ENCODE data around the gene PEPD.

The PEPD gene

DNA sequence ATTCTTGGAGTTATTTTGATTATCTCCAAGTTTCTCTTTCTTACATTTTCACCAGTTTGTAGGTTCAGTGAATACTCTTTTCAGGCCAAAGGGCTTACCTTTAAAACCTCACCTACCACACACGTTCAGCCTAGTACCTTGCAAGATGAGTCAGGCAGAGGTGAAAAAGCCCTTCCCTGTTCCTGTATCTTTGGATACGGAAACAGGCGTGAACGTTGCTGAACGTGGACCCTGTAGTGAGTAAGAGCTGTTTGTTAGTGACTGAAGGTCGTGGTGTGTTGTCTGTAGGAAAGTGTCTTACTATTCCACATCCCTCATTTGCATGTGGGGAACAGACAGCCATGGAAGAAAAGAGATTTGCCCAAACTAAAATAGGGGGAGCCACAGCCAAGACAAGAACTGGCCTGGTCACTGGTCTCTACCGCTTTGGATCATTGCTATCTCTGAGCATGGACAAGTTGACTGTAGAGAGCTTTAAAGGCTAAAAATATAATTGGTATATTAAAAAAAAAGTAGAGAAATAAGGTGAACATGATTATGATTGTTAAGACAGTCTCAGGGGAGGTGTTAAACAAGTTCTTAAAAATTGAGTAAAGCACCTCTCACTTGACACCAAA is 144.5 kb downstream of the PEPD start:
- no peak for DNase-seq

DNA sequence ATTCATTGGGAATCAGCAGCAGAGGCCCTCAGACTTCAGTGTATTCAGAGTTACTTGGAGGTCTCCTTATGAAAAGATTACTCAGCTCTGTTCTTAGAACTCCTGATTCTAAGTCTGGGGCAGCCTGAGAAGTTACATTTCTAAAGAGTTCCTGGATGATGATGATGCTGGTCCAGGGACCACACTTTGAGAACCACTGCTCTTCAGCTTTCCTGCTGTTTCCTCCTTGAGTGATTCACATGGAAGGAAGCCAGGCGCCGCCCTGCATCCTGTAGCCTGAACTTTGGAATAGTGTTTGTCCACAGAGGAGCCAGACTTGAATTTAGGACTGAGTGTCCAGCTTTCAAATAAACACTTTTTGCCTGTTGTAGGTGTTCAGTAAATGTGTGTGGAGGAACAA is 145.2 kb downstream of the PEPD start:
- DNase-seq: peak; percentile 10

- DNase-seq: no peak
Measured at GRCh38 chr19:33375837-33376159, 145.8 kb downstream of the PEPD start.

- no peak for DNase-seq
Measured at GRCh38 chr19:33375156-33375836, 146.3 kb downstream of the PEPD start.

DNA sequence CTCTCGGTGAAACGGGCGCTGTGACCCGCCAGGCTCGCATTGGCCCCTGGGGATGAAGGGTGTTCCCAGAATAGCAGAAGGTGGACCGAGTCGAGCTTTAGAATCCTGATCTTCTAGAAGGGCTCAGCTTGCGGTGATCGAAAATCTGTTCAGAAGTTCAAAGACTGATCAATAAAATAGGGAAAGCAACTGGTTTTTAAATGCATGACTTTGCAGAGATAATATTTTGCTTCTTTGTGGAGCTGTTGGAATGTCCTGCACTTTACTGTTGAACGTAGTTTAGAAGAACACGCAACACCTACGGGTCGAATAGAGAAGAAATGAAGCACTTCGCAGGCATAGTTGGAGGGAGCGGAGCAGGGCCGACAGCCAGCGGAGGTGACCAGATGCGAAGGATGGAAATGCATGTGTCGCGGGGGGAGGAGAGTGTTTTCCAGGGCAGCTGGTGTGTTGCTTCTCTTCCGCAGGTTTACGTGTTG is 147.3 kb downstream of the PEPD start:
- DNase-seq: no peak

- peak; percentile 90 for DNase-seq
Measured at GRCh38 chr19:33373453-33374235, 147.9 kb downstream of the PEPD start, which contains the start of gene CEBPG. TSS of gene CEBPG (plus strand) at chr19:33373709. CDS start at chr19:33379240, 5,531 bp downstream.

DNA sequence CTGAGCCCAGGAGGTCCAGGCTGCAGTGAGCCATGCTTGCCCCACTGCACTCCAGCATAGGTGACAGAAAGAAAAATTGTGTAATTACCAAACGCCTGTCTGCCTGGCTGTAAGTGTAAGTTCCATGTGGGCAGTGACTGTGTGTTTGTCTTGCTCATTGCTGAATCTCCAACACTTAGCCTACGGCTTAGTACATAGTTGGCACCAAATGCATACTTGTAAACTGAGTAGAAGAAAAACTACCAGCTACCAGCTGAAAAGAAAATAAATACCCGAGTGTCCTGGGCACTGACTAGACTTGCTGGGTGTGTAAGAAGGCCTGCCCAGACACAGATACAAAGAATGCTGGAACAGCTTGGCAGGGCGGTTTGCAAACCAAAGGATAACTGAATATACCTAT is 150.8 kb downstream of the PEPD start:
- no peak for DNase-seq

DNA sequence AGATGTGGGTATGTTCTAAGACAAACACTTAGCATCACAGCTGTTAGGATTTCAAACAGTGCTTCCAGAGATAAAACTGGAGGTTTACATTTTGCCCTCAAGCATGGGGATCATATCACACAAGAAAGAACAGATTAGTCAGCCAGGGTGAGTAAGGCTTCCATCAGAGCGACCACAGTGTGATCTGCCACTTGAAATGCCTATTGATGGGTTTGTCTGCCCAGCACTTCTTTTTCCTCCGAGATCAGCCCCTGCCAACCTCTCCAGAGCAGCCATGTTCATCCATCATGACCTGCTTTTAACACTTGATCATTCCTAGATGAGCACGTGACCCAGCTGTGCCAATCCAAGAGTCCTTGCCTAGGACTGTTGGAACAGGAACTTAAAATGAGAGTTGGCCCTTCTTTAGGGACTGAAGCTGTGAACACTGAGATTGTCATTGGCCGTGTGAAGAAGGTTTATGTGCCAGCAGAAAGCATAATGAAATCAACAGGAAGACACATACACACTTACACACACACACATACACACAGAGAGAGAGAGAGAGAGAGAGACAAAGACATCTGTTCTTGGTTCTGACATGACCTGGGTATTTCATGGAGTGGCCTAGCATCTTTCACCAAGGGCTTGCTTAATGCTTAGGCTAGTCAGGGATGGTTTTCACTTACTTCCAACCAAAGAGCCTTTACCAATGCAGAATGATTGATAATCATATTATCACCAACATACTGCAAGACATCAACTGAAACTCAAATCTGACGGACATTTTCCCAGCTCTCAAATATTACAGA is 153.3 kb downstream of the PEPD start:
- peak; percentile 6 for DNase-seq

DNA sequence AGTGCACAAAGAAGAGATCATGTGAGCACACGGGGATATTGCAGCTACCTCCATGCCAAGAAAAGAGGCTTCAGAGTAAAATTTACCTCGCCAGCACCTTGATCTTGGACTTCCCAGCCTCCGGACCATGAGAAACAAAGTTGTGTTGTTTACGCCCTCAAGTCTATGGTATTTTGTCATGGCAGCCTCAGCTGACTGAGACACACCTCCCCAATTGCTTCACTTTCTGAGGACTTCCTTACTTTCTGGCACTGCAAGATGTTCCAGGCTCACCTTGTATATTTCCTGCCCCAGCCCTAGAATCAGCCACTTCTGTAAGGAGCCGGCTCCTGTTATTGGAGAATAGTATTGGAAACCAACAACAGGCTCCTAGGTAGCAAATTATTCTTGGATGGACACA is 154.7 kb downstream of the PEPD start:
- DNase-seq: no peak

DNA sequence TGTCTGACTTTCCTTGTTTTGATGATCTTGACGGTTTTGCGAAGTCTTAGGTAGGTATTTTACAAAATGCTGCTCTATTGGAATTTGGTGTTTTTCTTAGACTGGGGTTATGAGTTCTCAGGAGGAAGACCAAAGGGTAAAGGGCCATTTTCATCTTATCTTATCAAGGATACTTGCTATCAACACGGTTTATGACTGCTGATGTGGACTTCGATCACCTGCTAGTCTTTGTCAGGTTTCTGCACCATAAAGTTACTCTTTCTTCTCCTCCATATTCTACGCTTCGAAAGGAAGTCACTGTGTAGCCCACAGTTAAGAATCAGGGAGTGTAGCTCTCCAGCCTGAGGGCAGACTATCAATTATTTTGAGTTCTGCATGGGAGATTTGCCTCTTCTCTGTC is 155.5 kb downstream of the PEPD start:
- DNase-seq: no peak

- DNase-seq: no peak
Measured at GRCh38 chr19:33365691-33366090, 155.9 kb downstream of the PEPD start.

- no peak for DNase-seq
Measured at GRCh38 chr19:33363476-33363875, 158.1 kb downstream of the PEPD start.

GRCh38 chr19:33362508-33363228 is 158.9 kb downstream of the PEPD start:
- no peak for DNase-seq

DNA sequence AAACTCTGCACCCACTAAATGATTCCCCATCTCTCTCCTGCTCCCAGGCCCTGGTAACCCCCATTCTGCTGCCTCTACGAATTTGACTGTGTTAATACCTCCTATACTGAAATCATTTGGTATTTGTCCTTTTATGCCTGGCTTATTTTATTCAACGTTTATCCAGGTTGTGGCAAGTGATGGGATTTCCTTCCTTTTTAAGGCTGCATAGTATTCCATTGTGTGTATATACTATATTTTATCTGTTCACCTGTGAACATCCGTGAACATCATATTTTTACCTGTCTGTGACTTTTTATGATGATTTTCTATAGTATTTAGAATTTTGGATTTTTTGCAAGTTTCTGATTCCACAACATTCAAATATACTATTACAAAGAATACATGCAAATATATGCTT is 162.0 kb downstream of the PEPD start:
- DNase-seq: no peak

DNA sequence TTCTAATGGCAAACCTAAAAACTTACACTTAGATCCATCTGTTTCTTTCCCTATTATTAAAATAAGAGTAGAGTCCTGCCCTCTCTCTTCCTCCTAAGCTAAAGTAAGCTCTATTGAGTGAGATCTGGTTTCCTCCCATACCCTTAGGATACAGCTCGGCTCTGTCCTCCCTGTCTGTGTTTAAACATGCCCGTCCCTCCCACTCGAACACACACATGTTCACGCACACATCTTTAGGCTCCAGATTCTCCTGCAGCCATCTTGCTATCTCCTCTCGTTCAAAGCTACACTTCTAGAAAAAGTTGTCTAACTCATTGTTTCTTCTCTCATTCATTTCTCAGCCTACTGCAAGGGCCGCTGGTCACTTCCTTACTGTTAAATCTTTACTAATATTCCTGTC is 163.2 kb downstream of the PEPD start:
- DNase-seq: no peak

- DNase-seq: no peak
Measured at GRCh38 chr19:33357556-33357955, 164.0 kb downstream of the PEPD start.

DNA sequence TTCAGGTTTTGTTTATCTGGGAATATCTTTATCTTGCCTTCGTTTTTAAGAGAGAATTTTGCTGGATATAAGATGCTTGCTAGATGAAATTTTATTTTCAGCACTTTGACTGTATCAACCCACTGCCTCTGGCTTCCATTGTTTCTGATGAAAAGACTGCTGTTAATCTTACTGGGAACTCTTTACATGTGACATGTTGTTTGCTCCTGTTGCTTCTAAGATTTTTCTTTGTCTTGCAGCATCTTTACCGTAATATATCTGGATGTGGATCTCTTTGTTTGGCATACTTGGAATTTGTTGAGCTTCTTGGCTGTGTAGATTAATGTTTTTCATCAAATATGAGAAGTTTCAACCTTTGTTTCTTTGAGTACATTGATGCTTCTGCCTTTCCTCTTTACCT is 166.1 kb downstream of the PEPD start:
- DNase-seq: no peak

DNA sequence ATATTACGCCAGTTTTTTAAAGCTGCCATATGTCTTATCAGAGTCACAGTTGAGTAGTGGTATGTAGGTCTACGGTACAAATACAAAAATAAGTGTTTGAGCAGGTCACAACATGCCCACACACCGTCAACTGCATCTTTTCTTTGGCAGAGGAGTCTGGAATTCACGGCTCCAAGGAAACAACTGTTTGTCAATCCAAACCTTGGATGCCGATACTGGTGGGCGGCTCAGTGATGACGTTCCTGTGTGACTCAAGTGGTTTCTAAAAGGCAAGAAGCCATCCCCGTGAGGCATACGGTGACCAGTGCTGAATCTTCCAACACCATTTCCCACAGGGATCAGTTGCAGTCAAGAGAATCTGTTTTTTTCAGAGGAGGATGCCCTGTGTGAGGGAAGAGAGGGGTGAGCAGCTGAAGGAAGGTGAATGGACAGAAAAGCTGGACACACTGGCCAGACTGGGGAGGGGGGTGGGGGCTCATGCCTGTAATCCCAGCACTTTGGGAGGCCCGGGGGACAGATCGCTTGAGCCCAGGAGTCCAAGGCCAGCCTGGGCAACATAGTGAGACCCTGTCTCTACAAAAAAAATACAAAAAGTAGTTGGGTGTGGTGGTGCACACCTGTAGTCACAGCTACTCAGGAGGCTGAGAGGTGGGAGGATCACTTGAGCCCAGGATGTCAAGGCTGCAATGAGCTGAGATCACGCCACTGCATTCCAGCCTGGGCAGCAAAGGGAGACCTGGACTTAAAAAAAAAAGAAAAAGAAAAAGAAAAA is 170.9 kb downstream of the PEPD start:
- peak; percentile 30 for DNase-seq

DNA sequence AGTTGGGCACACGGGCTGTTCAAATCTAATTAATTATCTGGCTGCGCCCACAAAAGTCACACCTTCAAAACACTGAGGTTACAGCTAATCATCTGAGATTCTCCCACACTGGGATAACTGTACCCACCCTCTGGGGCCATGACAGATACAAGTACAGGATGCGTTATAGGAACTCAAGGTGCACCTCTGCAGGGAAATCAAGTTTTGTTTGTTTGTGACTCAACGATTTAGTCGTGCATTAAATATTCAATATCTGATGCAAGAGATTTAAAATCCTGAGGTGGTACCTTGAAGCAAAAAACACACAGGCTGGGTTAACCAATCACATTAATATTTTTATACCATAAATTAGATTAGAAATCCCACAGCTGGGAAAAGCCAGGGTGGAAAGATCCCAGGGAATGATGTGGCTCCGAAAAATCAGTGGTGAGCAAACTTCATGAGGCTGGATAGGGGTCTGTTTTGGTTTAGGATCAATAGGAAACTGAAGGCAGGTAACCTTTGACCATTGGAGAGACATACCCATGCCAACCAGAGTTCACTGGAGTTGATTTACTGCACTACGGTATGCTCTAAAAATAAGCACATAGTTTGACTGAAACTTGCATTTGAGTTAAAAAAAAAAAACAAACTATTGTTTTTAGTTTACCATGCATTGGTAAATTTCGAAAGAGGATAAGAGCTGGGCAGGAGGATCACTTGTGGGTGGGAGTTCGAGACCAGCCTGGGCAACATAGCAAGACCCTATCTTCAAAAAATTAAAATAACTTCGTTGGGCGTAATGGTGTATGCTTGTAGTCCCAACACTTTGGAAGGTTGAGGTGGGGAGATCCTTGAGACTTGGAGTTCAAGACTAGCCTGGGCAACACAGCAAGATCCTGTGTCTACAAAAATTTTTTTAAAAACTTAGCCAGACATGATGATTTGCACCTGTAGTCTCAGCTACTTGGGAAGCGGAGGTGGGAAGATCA is 172.0 kb downstream of the PEPD start:
- no peak for DNase-seq

GRCh38 chr19:33348301-33349010 is 173.1 kb downstream of the PEPD start:
- DNase-seq: peak; percentile 4

Data from GOT3 (cell line).